HG03460 (cell line): ENCODE results near the gene TMEM205.

Experiments
- ATAC-seq: cut with Tn5 transposase; IDR thresholded peaks from one replicate; pipeline ENCODE4 v1.9.1; 2021; ENCODE audit not compliant: unreplicated experiment

Gene TMEM205

DNA sequence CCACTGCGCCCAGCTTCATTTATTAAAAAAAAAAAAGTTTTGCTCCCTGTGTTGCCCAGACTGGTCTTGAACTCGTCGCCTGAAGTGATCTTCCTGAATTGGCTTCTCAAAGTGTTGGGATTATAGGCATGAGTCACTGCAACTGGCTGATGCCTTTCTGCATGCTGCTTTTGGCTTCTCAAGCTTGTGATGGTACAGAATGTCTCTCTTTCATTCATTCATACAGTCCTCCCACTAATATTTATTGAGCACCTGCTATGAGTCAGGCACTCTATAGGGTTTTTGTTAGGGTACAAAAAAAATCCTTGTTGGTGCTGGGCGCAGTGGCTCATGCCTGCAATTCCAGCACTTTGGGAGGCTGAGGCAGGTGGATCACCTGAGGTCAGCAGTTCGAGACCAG is 41.1 kb downstream of the TMEM205 start:
- no peak for ATAC-seq

DNA sequence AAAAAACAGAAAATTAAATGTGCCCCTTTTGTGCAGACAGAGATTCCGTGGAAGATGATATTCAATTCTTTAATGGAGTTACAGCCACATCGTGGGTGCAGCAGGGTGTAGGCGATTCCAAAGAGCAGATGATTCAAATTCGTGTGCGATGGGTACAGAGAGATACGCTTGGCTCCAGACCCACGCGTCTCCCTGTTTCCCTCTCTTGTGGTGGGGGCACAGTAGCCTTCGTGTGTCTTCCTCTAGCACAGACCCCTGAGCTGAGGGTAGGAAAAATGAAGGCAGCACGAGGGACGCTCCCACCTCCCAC is 45.3 kb downstream of the TMEM205 start:
- no peak for ATAC-seq

DNA sequence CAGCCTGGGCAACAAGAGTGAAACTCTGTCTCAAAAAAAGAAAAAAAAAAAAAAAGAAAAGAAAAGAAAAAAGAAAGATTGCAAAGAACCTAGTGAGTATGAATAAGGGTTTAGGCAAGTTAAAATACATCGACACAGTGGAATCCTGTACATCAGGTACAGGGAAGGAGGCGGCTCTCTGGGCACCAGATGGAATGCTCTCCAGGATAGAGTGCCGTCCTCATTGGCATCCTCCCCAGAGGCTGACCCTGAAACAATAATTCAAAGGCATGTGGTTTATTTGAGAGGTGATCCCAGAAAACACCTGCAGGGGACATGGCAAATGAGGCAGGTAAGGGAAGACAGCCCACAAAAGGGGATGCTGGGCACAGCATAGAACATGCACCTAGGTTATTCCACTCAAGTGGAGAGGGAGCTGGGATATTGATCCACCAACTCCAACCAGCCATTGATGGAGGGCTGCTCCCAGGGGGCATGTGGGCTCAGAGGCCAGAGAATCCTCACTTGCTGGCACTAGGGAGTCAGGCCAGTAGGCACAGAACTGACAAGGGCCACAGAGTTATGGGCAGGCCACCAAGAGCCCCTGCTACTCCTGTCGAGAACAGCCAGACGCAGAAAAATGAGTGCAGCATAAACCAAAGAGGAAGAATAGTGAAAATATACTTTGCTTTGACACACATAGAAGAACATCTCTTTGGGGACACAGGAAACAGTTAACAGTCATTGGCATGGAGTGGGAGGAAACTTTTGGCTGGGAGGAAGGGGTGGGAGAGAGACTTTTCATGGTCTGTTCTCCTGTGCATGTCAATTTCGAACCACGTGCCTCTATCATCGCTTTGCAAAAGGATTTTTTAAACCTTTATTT is 45.9 kb downstream of the TMEM205 start:
- no peak for ATAC-seq

DNA sequence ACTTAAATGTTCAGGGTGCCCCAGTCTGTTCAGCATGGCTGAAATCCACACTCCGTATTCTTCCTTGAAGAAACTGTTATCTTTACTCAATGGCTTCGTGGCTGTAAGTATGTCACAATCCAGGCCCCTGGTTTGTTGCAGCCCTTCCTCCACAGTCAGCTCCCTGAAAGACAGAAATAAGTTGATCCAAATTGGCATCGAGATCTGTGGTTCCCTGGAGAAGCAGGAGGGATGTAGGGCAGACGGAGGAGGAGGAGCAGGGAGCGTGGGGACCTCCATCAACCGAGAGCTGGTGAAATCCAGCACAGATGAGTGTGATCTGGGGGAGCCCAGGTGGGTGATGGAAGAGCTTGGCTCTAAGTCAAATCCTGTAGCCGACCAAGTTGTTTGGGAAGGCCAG is 49.8 kb downstream of the TMEM205 start:
- ATAC-seq: no peak

DNA sequence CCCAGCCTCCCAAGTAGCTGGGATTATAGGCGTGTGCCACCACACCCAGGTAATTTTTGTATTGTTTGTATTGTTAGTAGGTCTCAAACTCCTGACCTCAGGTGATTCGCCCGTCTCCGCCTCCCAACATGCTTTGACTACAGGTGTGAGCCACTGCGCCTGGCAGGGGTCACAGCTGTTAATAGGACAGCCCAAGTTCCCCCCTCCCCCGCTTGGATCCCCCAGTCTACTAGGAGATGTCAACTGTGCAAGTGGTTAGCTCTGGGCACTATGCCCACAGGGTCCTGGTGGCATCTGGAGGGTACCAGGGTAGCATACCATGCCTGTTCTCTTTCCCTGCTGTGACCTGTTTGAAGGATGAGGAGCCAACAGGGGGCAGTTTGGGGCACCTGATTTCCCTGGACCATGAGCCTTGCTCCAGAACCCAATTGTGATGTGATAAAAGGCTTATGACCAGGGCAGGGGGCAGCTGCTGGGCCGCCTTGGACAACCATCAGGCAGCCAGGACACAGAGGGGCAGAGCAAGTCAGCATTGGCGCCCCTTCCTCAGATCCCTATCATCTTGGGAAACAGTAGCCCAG is 50.3 kb downstream of the TMEM205 start, which contains the start of gene TSPAN16:
TSPAN16 (plus strand) TSS at position 496 of the 581 bp plus-strand sequence. CDS start 138 bp downstream, outside the sequence.
- no peak for ATAC-seq

DNA sequence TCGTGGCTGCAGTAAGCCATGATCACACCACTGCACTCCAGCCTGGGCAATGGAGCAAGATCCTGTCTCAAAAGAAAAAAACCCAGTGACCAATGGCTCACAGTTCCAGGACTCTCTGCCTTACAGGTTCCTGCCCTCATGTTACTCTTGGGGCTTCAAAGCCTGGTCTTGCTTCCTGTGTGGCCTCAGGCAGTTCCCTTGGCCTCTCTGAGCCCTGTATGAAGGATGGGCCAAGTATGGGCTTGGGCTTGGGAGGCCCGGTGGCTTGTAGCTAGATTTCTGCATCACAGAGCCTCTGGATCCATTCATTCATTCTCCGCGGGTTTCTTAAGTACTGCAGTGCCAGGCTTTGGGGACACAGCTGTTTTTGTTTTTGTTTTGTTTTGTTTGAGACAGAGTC is 50.9 kb downstream of the TMEM205 start:
- no peak for ATAC-seq

DNA sequence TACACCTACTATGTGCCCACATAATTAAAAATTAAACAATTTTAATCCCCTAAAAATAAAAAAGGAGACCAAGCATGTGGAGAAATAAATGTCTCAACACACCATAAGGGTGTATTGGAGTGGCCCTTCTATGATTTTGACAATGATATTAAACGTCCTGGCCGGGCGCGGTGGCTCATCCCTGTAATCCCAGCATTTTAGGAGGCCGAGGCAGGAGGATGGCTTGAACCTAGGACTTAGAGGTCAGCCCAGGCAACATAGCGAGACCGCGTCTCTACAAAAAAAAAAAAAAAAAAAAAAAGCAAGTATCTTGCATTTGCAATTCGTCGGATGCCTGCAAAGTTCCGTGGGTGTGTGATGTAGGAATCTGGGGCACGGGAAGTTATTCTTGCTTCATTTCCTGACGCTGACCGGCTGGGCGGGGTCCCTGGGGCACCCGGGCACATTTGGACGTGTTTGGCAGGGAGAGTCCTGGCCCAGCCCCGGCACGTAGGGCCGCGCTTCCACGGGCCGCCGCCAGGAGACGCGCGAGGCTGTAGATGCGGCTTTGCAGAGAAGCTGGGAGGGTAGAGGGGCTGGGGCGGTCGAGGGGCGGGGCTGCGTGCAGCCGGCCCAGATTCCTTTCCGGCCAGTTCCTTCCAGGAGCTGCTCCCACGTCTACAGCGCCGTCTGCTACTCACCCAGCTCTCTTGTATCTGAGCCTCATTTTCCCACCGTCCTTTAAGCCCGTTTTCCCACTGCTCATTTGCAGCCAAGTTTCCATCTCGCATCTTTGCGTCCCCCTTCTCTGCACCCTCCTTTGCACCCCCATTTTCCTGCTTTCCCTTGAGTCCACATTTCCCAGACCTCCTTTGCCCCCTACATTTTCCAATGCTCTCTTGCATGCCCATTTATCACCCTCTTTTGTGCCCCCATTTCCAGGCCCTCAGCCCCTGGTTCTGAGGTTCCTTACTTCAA is 52.4 kb downstream of the TMEM205 start:
- peak; percentile 57 for ATAC-seq
